Neuronal stem cell (in vitro differentiated cells): ENCODE measurements around the gene PRKACA.

ENCODE experiments used
- DNase-seq: peaks from one replicate; pipeline ENCODE4 v3.0.0-alpha.2; 2013; ENCODE audit warnings: low spot score
- H2AFZ ChIP-seq: one replicate; pipeline ENCODE4 v1.6.1; 2013; ENCODE audit warnings: mild to moderate bottlenecking, low read length, inconsistent platforms
- H2AK5ac ChIP-seq: 2 replicates; pipeline ENCODE4 v1.6.1; 2013; ENCODE audit warnings: low read depth, mild to moderate bottlenecking, inconsistent platforms, low read length, moderate library complexity, mixed read lengths
- H2BK120ac ChIP-seq: 2 replicates; pipeline ENCODE4 v1.6.1; 2013; ENCODE audit warnings: low read depth, mild to moderate bottlenecking, inconsistent platforms, low read length, moderate library complexity, mixed read lengths
- H2BK12ac ChIP-seq: one replicate; pipeline ENCODE4 v1.6.1; 2013; ENCODE audit warnings: low read length, inconsistent platforms
- H2BK15ac ChIP-seq: 2 replicates; pipeline ENCODE4 v1.6.1; 2013; ENCODE audit warnings: mild to moderate bottlenecking, low read length, inconsistent platforms, mixed read lengths
- H2BK5ac ChIP-seq: one replicate; pipeline ENCODE4 v1.6.1; 2013; ENCODE audit warnings: inconsistent platforms, mild to moderate bottlenecking, low read length, moderate library complexity
- H3K14ac ChIP-seq: one replicate; pipeline ENCODE4 v1.6.1; 2013; ENCODE audit warnings: low read length, inconsistent platforms
- H3K18ac ChIP-seq: 2 replicates; pipeline ENCODE4 v1.6.1; 2013; ENCODE audit warnings: low read length, inconsistent platforms
- H3K23ac ChIP-seq: 2 replicates; pipeline ENCODE4 v1.6.1; 2013; ENCODE audit warnings: low read depth, mild to moderate bottlenecking, mixed read lengths, low read length, inconsistent platforms; ENCODE audit not compliant: poor library complexity
- H3K27ac ChIP-seq: replicated peaks from 3 replicates; pipeline ENCODE4 v1.5.1; 2013; ENCODE audit warnings: low read length, inconsistent platforms
- H3K27me3 ChIP-seq, 3 experiments: 2 replicates each; pipeline ENCODE4 v1.6.1; 2013; ENCODE audit warnings: low read length in 3 of 3, mild to moderate bottlenecking in 2 of 3, inconsistent platforms in 1 of 3, low read depth in 1 of 3, mixed read lengths in 1 of 3, moderate library complexity in 1 of 3; ENCODE audit not compliant: control insufficient read depth in 3 of 3, insufficient read depth in 3 of 3
- H3K36me3 ChIP-seq, 2 donors: replicated peaks in 1 of 2; 2 replicates each; pipeline ENCODE4 v1.6.1; 2013; ENCODE audit warnings: low read length in 2 of 2; ENCODE audit not compliant: control insufficient read depth in 2 of 2, insufficient read depth in 2 of 2
- H3K4ac ChIP-seq: 2 replicates; pipeline ENCODE4 v1.6.1; 2013; ENCODE audit warnings: inconsistent platforms, mild to moderate bottlenecking, low read length, moderate library complexity
- H3K4me1 ChIP-seq, 2 donors: 1 replicate in 1 of 2; 2 replicates in 1 of 2; pipeline ENCODE4 v1.6.1; 2013; ENCODE audit warnings: low read length in 2 of 2, low read depth in 1 of 2; ENCODE audit not compliant: control insufficient read depth in 2 of 2, insufficient read depth in 1 of 2
- H3K4me2 ChIP-seq: one replicate; pipeline ENCODE4 v1.6.1; 2013; ENCODE audit warnings: mild to moderate bottlenecking, low read length, inconsistent platforms; ENCODE audit not compliant: insufficient read depth, poor library complexity, severe bottlenecking
- H3K4me3 ChIP-seq, 2 donors: 2 replicates each; pipeline ENCODE4 v1.5.1; 2013; ENCODE audit warnings: low read length in 2 of 2, mild to moderate bottlenecking in 2 of 2, inconsistent platforms in 1 of 2, moderate library complexity in 1 of 2
- H3K79me1 ChIP-seq: one replicate; pipeline ENCODE4 v1.6.1; 2013; ENCODE audit warnings: low read depth, mild to moderate bottlenecking, inconsistent platforms, low read length, moderate library complexity
- H3K9ac ChIP-seq: one replicate; pipeline ENCODE4 v1.6.1; 2013; ENCODE audit warnings: mild to moderate bottlenecking, low read depth, low read length, inconsistent platforms; ENCODE audit not compliant: poor library complexity
- H3K9me3 ChIP-seq, 2 donors: replicated peaks in 1 of 2; 2 replicates each; pipeline versions ENCODE3 to v1.6.1; 2013; ENCODE audit warnings: low read length in 2 of 2, mild to moderate bottlenecking in 2 of 2, inconsistent platforms in 1 of 2, low read depth in 1 of 2, mixed read lengths in 1 of 2, moderate library complexity in 1 of 2; ENCODE audit not compliant: control insufficient read depth in 2 of 2, insufficient read depth in 1 of 2
- H4K8ac ChIP-seq: one replicate; pipeline ENCODE4 v1.6.1; 2013; ENCODE audit warnings: low read depth, mild to moderate bottlenecking, inconsistent platforms, low read length, moderate library complexity
- H4K91ac ChIP-seq: one replicate; pipeline ENCODE4 v1.6.1; 2013; ENCODE audit warnings: low read length, low read depth, mild to moderate bottlenecking, inconsistent platforms; ENCODE audit not compliant: poor library complexity
- WGBS, 2 donors: extraction: QIAGEN DNeasy Blood & Tissue Kit; methylation state at CpG; one replicate each; pipeline ENCODE4 v1.1.7; 2013; ENCODE audit warnings: missing lambda C conversion rate in 2 of 2, mixed read lengths in 1 of 2; ENCODE audit not compliant: insufficient read length in 2 of 2, insufficient replicate concordance in 1 of 2; ENCODE audit errors: extremely low coverage in 2 of 2; 5-methylcytosine and 5-hydroxymethylcytosine counted together

Gene PRKACA

DNA sequence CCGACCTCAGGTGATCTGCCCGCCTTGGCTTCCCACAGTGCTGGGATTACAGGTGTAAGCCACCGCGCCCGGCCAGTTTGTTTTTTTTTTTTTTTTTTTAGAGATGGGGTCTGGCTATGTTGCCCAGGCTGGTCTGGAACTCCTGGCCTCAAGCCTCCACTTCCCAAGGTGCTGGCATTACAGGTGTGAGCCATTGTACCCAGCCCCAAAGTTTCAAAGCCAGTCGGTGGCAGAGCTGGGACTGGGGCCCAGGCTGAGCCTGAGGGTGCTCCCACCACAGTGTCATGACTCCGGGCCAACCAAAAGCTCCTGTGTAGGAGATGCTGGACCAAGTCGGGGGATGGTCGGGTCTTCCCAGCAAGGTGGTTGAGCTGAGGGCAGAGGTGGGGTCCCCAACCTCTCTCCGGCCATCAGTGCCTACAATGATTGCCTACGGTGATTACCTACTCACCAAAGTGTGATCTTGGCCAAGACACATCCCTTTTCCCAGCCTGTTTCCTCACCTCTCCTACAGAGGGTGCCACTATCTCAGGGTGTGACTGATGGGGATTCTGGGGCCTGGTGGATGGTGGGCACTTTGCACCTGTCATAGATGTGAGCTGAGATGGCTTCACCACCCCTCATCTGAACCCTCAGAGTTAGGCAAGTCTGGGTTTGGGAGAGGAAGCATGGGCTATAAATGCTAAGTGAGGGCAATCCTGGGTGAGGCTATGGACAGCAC is 21.1 kb downstream of the PRKACA start:
- no peak overlapping the region for H2AFZ ChIP-seq
- no peak overlapping the region for H3K4ac ChIP-seq
- no CpG with 5 or more reads among the region's 11 CpGs for WGBS, 2 donors
- H3K36me3 ChIP-seq, result peaks cover 7 to 49% of the 10 kb centered on the region in 2 donors
- no peak overlapping the region for H2BK120ac ChIP-seq
- no peak overlapping the region for H2BK12ac ChIP-seq
- H3K27ac ChIP-seq, result no peak overlapping the region
- H3K27me3 ChIP-seq, result no peaks in the 10 kb centered on the region
- no peak overlapping the region for H4K91ac ChIP-seq
- no peak overlapping the region for H4K8ac ChIP-seq
- H3K4me2 ChIP-seq, result no peak overlapping the region
- no peak overlapping the region for H3K18ac ChIP-seq
- H3K9me3 ChIP-seq, result peaks cover 10 to 11% of the 10 kb centered on the region in 2 donors
- peaks cover 0 to 4% of the 10 kb centered on the region in 2 donors for H3K4me1 ChIP-seq
- no peak overlapping the region for H3K9ac ChIP-seq
- no peak for DNase-seq
- no peak overlapping the region for H3K4me3 ChIP-seq
- H2BK5ac ChIP-seq, result peak overlapping the region; percentile 24
- H3K79me1 ChIP-seq, result no peaks in the 10 kb centered on the region
- no peak overlapping the region for H2AK5ac ChIP-seq
- H3K14ac ChIP-seq, result no peak overlapping the region
- H3K23ac ChIP-seq, result no peak overlapping the region
- no peak overlapping the region for H2BK15ac ChIP-seq

DNA sequence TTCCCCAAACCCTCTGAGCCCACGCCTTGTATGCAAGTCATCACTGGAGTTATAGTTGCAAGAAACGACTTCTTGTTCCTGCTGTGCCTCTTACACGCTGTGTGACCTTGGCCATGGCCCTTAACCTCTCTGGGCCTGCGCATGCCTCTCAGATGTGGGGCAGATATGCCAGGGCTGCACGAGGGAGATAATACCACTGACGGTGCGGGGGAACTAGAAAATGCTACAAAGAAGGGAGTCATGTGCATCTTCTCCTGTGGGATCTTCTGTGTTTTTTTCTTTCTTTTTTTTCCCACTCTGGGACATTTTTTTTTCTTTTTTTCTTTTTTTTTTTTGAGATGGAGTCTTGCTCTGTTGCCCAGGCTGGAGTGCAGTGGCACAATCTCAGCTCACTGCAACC is 22.7 kb downstream of the PRKACA start:
- no peak overlapping the region for H2BK5ac ChIP-seq
- H2BK15ac ChIP-seq, result no peak overlapping the region
- no peak overlapping the region for H4K91ac ChIP-seq
- peak overlapping the region; percentile 67 for H3K9ac ChIP-seq
- no peak overlapping the region for H3K18ac ChIP-seq
- H3K4ac ChIP-seq, result no peak overlapping the region
- no peak overlapping the region for H3K14ac ChIP-seq
- H3K27ac ChIP-seq, result no peak overlapping the region
- no peak overlapping the region for H3K23ac ChIP-seq
- H2BK12ac ChIP-seq, result no peak overlapping the region
- H3K4me1 ChIP-seq, result peaks cover 0 to 4% of the 10 kb centered on the region in 2 donors
- H3K4me3 ChIP-seq, result no peak overlapping the region
- H2AFZ ChIP-seq, result no peak overlapping the region
- no CpG with 5 or more reads among the region's 7 CpGs for WGBS, 2 donors
- no peak overlapping the region for H2AK5ac ChIP-seq
- no peak for DNase-seq
- H4K8ac ChIP-seq, result no peak overlapping the region
- H3K9me3 ChIP-seq, result peaks cover 7 to 11% of the 10 kb centered on the region in 2 donors
- no peaks in the 10 kb centered on the region for H3K27me3 ChIP-seq
- H3K4me2 ChIP-seq, result no peak overlapping the region
- H3K79me1 ChIP-seq, result no peaks in the 10 kb centered on the region
- peaks cover 3 to 34% of the 10 kb centered on the region in 2 donors for H3K36me3 ChIP-seq
- H2BK120ac ChIP-seq, result no peak overlapping the region

DNA sequence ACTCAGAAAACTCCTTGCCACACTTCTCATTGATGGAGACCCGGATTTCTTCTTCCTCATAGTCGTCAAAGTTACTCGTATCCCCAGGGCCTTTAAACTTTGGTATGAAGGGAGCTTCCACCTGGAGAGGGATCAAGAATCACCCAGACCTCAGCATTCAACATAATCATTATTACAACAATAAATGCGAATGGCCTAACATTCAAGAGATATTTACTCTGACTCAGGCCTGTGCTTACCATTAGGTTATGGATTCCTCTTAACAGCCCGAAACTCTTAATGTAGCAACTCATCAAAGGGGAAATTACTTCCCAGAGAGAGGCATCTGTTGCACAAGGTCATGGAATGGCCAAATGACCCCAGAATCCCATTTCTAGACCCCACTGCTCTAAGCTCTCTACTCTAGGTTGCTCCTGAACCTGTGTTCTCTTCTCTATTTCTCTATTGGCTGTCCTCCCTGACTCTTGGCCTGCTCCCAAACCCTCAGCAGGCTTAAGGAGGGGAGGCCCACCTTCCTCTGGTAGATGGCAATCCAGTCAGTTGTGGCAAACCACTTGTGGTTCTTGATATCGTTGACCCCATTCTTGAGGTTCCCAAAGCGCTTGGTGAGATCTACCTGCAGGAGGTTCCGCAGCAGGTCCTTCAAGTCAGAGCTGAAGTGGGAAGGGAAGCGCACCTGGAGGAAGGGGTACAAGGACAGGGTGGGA is 24.3 kb downstream of the PRKACA start:
- no peak overlapping the region for H4K8ac ChIP-seq
- H2BK12ac ChIP-seq, result no peak overlapping the region
- H3K36me3 ChIP-seq, result peaks cover 12 to 40% of the 10 kb centered on the region in 2 donors
- no peak overlapping the region for H3K9ac ChIP-seq
- peaks cover 3 to 4% of the 10 kb centered on the region in 2 donors for H3K4me1 ChIP-seq
- no peak overlapping the region for H3K18ac ChIP-seq
- no CpG with 5 or more reads among the region's 9 CpGs for WGBS, 2 donors
- peaks cover 11% of the 10 kb centered on the region in 2 donors for H3K9me3 ChIP-seq
- no peak overlapping the region for H3K14ac ChIP-seq
- no peak overlapping the region for H2BK5ac ChIP-seq
- no peak overlapping the region for H2BK120ac ChIP-seq
- H3K23ac ChIP-seq, result no peak overlapping the region
- no peak overlapping the region for H3K27ac ChIP-seq
- no peak overlapping the region for H3K4me2 ChIP-seq
- H2AFZ ChIP-seq, result no peak overlapping the region
- H3K27me3 ChIP-seq, result peaks cover 0 to 4% (median 0%) of the 10 kb centered on the region in 3 experiments
- no peak overlapping the region for H3K4ac ChIP-seq
- H2BK15ac ChIP-seq, result no peak overlapping the region
- no peak overlapping the region for H3K4me3 ChIP-seq
- DNase-seq, result no peak
- H2AK5ac ChIP-seq, result no peak overlapping the region
- peaks cover 4% of the 10 kb centered on the region for H3K79me1 ChIP-seq
- H4K91ac ChIP-seq, result no peak overlapping the region

DNA sequence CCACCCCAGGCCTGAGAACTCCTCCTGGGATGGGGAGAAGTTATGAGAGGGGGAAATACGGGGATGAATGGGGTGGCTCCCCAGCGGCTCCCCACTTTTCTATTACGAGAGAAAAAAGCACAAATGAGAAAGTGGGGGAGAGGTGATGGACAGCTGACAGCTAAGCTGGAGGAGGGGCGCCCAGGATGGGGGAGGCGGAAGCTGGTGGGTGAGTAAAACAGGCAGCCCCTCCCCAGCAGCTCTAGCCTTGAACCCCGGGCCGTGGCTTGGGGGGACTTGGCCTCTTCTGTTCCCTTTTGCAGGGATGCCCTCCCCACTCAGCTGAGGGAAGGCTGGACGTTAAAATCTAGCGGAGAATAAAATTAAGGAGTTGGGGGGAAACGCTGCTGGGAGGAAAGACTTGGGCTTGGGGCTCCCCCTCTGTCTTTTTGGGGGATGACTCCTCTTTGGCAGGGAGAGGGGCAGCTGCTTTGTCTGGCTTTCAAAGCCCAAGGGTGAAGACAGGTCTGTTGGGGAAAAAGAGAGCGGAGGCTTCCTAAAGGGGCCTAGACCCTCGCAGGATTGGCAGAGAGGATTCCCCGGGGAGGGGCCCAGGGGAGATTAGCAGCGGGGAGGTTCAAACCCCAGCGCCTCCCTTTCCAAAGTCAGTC is 25.6 kb downstream of the PRKACA start:
- peak overlapping the region; percentile 54 for H3K18ac ChIP-seq
- no peak overlapping the region for H3K4ac ChIP-seq
- H3K36me3 ChIP-seq, result peaks cover 18 to 38% of the 10 kb centered on the region in 2 donors
- no CpG with 5 or more reads among the region's 15 CpGs for WGBS, 2 donors
- H3K14ac ChIP-seq, result no peak overlapping the region
- peak overlapping the region; percentile 66 for H2BK5ac ChIP-seq
- peak overlapping the region; percentile 96 for H2AK5ac ChIP-seq
- H3K79me1 ChIP-seq, result peaks cover 4% of the 10 kb centered on the region
- H2BK12ac ChIP-seq, result no peak overlapping the region
- H3K4me2 ChIP-seq, result peak overlapping the region; percentile 83
- peak; percentile 21 for DNase-seq
- no peak overlapping the region for H3K27ac ChIP-seq
- H4K8ac ChIP-seq, result no peak overlapping the region
- H3K9ac ChIP-seq, result no peak overlapping the region
- H3K23ac ChIP-seq, result no peak overlapping the region
- H3K4me1 ChIP-seq, result peaks cover 3 to 4% of the 10 kb centered on the region in 2 donors
- H4K91ac ChIP-seq, result no peak overlapping the region
- peak overlapping the region; percentile 96 for H2AFZ ChIP-seq
- H3K9me3 ChIP-seq, result peaks cover 11% of the 10 kb centered on the region in 2 donors
- peak overlapping the region in 1 of 2 donors; percentile 86 for H3K4me3 ChIP-seq
- H2BK15ac ChIP-seq, result no peak overlapping the region
- H2BK120ac ChIP-seq, result no peak overlapping the region
- H3K27me3 ChIP-seq, result peaks cover 0 to 4% (median 0%) of the 10 kb centered on the region in 3 experiments
